Ishikawa (cell line): ENCODE data around the gene DYTN.

ENCODE experiments used
- CEBPB ChIP-seq: IDR thresholded peaks from 2 replicates; pipeline ENCODE4 v1.6.1; 2012
- CREB1 ChIP-seq: IDR thresholded peaks from 2 replicates; pipeline ENCODE4 v1.6.1; 2012; ENCODE audit warnings: low read depth
- EGR1 ChIP-seq: IDR thresholded peaks from 2 replicates; pipeline ENCODE4 v1.6.1; 2012
- EP300 ChIP-seq: IDR thresholded peaks from 2 replicates; pipeline ENCODE4 v1.6.1; 2012; ENCODE audit warnings: borderline replicate concordance
- FOXM1 ChIP-seq: IDR thresholded peaks from 2 replicates; pipeline ENCODE4 v1.6.1; 2012; ENCODE audit warnings: low read depth, borderline replicate concordance
- NFIC ChIP-seq: IDR thresholded peaks from 2 replicates; pipeline ENCODE4 v1.6.1; 2012
- RAD21 ChIP-seq: IDR thresholded peaks from 2 replicates; pipeline ENCODE4 v1.6.1; 2012; ENCODE audit warnings: low read depth
- TAF1 ChIP-seq: IDR thresholded peaks from 2 replicates; pipeline ENCODE4 v1.6.1; 2012; ENCODE audit warnings: low read depth, mild to moderate bottlenecking
- TCF12 ChIP-seq: IDR thresholded peaks from 2 replicates; pipeline ENCODE4 v1.6.1; 2012; ENCODE audit warnings: low read depth
- TEAD4 ChIP-seq: IDR thresholded peaks from 2 replicates; pipeline ENCODE4 v1.6.1; 2012
- YY1 ChIP-seq: IDR thresholded peaks from 2 replicates; pipeline ENCODE4 v1.6.1; 2012; ENCODE audit warnings: low read depth
- ZBTB7A ChIP-seq: IDR thresholded peaks from 2 replicates; pipeline ENCODE4 v1.6.1; 2012; ENCODE audit warnings: low read depth
- TF ChIP-seq, protein P1 (sequence below): IDR thresholded peaks from 2 replicates; pipeline ENCODE4 v1.6.1; 2012; ENCODE audit warnings: low read depth, mild to moderate bottlenecking
- TF ChIP-seq, protein P2 (sequence below): IDR thresholded peaks from 2 replicates; pipeline ENCODE4 v1.6.1; 2012
- TF ChIP-seq, protein P3 (sequence below): IDR thresholded peaks from 2 replicates; pipeline ENCODE4 v1.6.1; 2012

The DYTN gene

DNA sequence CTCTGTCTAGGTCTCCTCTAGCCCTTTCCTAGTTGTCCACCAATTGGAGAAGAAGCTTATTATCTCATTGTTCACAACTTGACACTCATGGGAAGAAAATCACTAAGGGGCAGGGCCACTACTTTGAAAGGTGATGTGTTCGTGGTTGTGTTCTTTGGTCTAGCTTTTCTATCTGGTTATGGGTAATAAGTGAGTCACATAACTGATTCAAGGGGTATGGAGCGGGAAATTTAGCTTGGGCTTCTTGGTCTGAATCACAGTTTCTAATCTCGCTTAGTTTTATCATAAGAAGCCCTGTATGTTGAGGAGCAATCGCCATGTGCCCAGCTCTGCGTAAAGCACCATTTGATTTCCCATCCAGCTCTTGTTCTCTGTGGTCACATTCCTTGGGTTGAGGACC lies 18.7 kb upstream of the DYTN start:
- TF ChIP-seq FOXM1 (no peak), CEBPB (no peak), TAF1 (no peak), TEAD4 (no peak), ZBTB7A (no peak), EP300 (no peak), YY1 (no peak), RAD21 (no peak), NFIC (no peak)
- TF ChIP-seq, protein P1, sequence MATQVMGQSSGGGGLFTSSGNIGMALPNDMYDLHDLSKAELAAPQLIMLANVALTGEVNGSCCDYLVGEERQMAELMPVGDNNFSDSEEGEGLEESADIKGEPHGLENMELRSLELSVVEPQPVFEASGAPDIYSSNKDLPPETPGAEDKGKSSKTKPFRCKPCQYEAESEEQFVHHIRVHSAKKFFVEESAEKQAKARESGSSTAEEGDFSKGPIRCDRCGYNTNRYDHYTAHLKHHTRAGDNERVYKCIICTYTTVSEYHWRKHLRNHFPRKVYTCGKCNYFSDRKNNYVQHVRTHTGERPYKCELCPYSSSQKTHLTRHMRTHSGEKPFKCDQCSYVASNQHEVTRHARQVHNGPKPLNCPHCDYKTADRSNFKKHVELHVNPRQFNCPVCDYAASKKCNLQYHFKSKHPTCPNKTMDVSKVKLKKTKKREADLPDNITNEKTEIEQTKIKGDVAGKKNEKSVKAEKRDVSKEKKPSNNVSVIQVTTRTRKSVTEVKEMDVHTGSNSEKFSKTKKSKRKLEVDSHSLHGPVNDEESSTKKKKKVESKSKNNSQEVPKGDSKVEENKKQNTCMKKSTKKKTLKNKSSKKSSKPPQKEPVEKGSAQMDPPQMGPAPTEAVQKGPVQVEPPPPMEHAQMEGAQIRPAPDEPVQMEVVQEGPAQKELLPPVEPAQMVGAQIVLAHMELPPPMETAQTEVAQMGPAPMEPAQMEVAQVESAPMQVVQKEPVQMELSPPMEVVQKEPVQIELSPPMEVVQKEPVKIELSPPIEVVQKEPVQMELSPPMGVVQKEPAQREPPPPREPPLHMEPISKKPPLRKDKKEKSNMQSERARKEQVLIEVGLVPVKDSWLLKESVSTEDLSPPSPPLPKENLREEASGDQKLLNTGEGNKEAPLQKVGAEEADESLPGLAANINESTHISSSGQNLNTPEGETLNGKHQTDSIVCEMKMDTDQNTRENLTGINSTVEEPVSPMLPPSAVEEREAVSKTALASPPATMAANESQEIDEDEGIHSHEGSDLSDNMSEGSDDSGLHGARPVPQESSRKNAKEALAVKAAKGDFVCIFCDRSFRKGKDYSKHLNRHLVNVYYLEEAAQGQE = no peak

DNA sequence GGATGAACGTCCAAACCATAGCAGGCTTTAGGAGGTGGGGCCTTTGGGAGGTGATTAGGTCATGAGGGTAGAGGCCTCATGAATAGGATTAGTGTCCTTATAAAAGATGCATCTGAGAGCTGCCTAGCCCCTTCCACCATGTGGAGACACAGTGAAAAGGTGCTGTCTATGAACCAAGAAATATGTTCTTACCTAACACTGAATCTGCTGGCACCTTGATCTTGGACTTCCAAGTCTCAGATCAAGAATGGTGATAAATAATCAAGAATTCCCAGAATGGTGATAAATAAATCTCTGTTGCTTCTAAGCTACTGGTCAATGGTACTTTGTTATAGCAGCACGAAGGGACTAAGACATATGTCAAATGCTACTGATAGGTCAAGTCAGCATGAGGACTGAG lies 15.1 kb upstream of the DYTN start:
- TF ChIP-seq RAD21 (no peak), YY1 (no peak), TCF12 (no peak), EP300 (no peak), CREB1 (no peak), CEBPB (no peak), EGR1 (no peak)
- TF ChIP-seq, protein P1 = no peak
- TF ChIP-seq, protein P2, sequence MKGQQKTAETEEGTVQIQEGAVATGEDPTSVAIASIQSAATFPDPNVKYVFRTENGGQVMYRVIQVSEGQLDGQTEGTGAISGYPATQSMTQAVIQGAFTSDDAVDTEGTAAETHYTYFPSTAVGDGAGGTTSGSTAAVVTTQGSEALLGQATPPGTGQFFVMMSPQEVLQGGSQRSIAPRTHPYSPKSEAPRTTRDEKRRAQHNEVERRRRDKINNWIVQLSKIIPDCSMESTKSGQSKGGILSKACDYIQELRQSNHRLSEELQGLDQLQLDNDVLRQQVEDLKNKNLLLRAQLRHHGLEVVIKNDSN = no peak

DNA sequence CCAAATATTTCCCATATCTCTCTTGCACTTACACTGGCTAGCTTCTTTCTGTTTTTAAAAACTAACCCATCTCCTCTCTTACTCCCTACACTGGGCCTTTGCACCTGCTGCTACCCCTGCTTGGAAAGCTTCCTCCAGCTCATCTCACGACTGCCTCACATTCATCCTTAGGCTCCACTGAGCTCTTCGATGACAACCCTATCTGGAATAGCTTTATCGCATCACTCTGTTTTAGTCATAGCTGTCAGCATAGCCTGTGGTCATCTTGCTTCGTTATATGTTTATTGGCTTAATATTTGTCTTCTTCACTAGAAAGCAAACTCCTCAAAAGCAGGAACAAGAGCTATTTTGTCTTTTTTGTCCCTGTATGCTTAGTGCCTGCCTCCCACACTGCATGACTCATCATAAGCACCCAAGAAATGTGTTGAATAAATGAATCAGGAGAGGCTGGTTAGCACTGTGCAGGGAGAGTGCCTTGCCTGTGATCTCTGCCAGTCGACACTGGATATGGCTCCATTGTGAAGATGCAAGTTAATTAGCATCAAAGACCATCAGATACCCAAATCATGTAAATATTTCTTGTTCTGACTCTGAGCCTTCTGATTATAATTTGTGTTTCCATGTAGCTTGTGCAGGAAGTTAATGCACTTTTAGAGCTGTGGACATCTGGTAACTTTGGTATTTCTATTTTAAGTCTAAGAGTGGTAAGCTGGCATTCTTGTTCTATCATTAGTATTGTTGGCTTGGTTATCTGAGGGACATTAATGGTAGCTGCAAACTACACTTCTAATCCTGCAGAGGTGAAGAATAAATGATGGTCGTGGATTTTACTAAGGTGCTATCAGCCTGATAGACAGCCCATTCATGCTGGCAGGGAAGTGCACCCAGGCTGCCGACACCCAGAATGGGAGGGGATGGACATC lies 10.3 kb upstream of the DYTN start:
- TF ChIP-seq, protein P3, sequence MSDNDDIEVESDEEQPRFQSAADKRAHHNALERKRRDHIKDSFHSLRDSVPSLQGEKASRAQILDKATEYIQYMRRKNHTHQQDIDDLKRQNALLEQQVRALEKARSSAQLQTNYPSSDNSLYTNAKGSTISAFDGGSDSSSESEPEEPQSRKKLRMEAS = no peak
- TF ChIP-seq NFIC = no peak
- no peak for TF ChIP-seq RAD21
- TF ChIP-seq ZBTB7A = no peak
- no peak for TF ChIP-seq YY1
- TF ChIP-seq CREB1 = no peak
- TF ChIP-seq TCF12 = no peak
- TF ChIP-seq, protein P1 = no peak
- TF ChIP-seq, protein P2 = no peak
- no peak for TF ChIP-seq EGR1
- TF ChIP-seq TAF1 = no peak
- TF ChIP-seq CEBPB = no peak
- no peak for TF ChIP-seq TEAD4
- TF ChIP-seq FOXM1 = no peak
- no peak for TF ChIP-seq EP300

DNA sequence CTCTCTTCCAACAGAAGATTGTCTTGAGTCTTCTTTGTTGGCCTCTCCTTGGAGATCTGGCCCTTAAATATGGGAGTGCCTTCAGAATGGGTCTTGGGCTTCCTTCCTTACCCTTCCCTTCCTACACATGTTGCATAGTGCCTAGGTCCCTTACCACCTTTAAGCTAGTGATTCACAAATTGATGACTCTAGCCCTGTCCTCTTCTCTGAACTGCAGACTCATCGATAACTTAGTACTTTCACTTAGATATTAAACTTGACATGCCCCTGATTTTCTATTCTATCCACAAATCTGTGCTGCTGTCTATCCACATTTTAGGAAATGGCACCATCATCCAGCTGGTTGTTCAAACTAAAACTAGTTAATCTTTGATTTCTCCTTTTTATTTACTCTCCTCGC lies 9.1 kb upstream of the DYTN start:
- TF ChIP-seq, protein P1 = no peak
- no peak for TF ChIP-seq EP300
- TF ChIP-seq, protein P3 = no peak
- no peak for TF ChIP-seq NFIC
- no peak for TF ChIP-seq TAF1
- TF ChIP-seq RAD21 = no peak
- no peak for TF ChIP-seq EGR1
- TF ChIP-seq TCF12 = no peak
- TF ChIP-seq CEBPB = no peak
- no peak for TF ChIP-seq ZBTB7A
- no peak for TF ChIP-seq FOXM1
- no peak for TF ChIP-seq TEAD4
- TF ChIP-seq, protein P2 = no peak
